SK-N-MC (cell line): ENCODE data around the gene TACR1.

Experiments
- EZH2 ChIP-seq: fragments of 200-600 bp; sonication (generic); IDR thresholded peaks from one replicate; pipeline ENCODE4 v1.6.1; 2017; ENCODE audit warnings: antibody characterized with exemption
- FOXP2 ChIP-seq: optimal IDR thresholded peaks from 2 replicates; pipeline ENCODE3; 2011; ENCODE audit warnings: mild to moderate bottlenecking, moderate library complexity; ENCODE audit not compliant: insufficient read depth; ENCODE audit errors: extremely low read length, control extremely low read depth
- POLR2AphosphoS5 ChIP-seq: IDR thresholded peaks from 2 replicates; pipeline ENCODE4 v1.6.1; 2012; ENCODE audit warnings: mild to moderate bottlenecking, low read depth, low read length, borderline replicate concordance

GRCh38 chr2:75204833-75205232, 5.5 kb upstream of the TACR1 start:
- TF ChIP-seq POLR2AphosphoS5 (no peak), EZH2 (no peak), FOXP2 (no peak)
